Peyer's patch (tissue), 4 donors: ENCODE measurements around the gene ZNF283. TPM values are rescaled to one million over a fixed set of nuclear protein-coding genes. Genes with fewer than 3 reads are reported as not detected.

Source experiments
- DNase-seq, 3 donors: peaks; one replicate each; pipeline ENCODE4 v3.0.0-alpha.2; 2017 to 2019
- H3K27ac ChIP-seq, 4 donors: fragments of 200-600 bp; sonication (generic); one replicate each; pipeline ENCODE4 v1.5.1; 2016 to 2019
- H3K27me3 ChIP-seq, 2 donors: fragments of 200-600 bp; sonication (generic); one replicate each; pipeline ENCODE4 v1.5.1; 2019
- H3K36me3 ChIP-seq, 3 donors: fragments of 200-600 bp; sonication (generic); one replicate each; pipeline ENCODE4 v1.5.1; 2016 to 2019
- H3K4me1 ChIP-seq, 4 donors: fragments of 200-600 bp; sonication (generic); one replicate each; pipeline ENCODE4 v1.5.1; 2016 to 2019
- H3K4me3 ChIP-seq, 4 donors: fragments of 200-600 bp; sonication (generic); 1 replicate in 3 of 4; 2 replicates in 1 of 4; pipeline ENCODE4 v1.5.1; 2016 to 2019; ENCODE audit warnings: mild to moderate bottlenecking in 1 of 4
- H3K9me3 ChIP-seq, 4 donors: fragments of 200-600 bp; sonication (generic); one replicate each; pipeline ENCODE4 v1.5.1; 2016 to 2019; ENCODE audit warnings: mild to moderate bottlenecking in 1 of 4
- CTCF ChIP-seq, 6 experiments: fragments of 450-650 bp in 4 of 6; fragments of 200-600 bp in 2 of 6; sonication (generic) in 1 of 6; IDR thresholded peaks; one replicate each; pipeline ENCODE4 v1.5.1; 2017 to 2019; ENCODE audit warnings: antibody characterized with exemption in 6 of 6, mild to moderate bottlenecking in 3 of 6, moderate library complexity in 1 of 6
- POLR2A ChIP-seq, 2 donors: fragments of 450-650 bp; IDR thresholded peaks; one replicate each; pipeline ENCODE4 v1.5.1; 2017; ENCODE audit warnings: antibody characterized with exemption in 2 of 2, mild to moderate bottlenecking in 2 of 2, moderate library complexity in 2 of 2
- total RNA-seq, 4 donors: library from RNA; depleted of rRNA; stranded (reverse); fragments of >200 nt; gene quantifications; one replicate each; pipeline ENCODE4 v1.1.0, GENCODE V29; 2016

Gene ZNF283
- total RNA-seq, 4 donors from 2014 or later = 5.4 to 22.1 (median 11.8) TPM

GRCh38 chr19:43781630-43782310, 45.4 kb upstream of the ZNF283 start:
- H3K27ac ChIP-seq = peak overlapping the region in 3 of 4 donors; percentile 78 to 93 (median 82)
- peaks cover 4 to 61% (median 19%) of the 10 kb centered on the region in 4 donors for H3K4me1 ChIP-seq
- H3K36me3 ChIP-seq = no peaks in the 10 kb centered on the region
- no peaks in the 10 kb centered on the region for H3K27me3 ChIP-seq
- H3K9me3 ChIP-seq = no peaks in the 10 kb centered on the region
- TF ChIP-seq POLR2A (IDR thresholded peaks at IDR 0.05) (no peak), CTCF (IDR thresholded peaks at IDR 0.05) (no peak)
- DNase-seq = peak in 1 of 3 donors; percentile 19
- H3K4me3 ChIP-seq = peak overlapping the region in 2 of 4 donors; percentile 47 to 56

DNA sequence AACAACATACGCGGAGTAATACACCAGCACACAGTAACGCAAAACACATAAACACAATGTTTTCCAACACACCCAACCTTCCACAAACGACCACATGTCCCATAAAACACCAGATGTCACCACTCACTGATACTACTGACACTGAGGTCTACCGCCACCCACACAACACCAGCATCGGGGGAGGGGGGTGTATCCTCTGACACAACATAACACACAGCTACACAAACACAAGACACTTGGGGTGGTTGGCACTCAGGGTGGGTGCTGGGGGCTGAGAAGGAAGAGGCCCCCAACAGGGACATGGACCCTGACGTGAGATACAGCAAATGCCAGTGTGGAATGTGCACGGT, 44.8 kb upstream of the ZNF283 start:
- DNase-seq = no peak
- Histone ChIP-seq H3K27ac (peak overlapping the region in 3 of 4 donors; percentile 78 to 93 (median 82)), H3K4me1 (peaks cover 4 to 61% (median 19%) of the 10 kb centered on the region in 4 donors), H3K36me3 (no peaks in the 10 kb centered on the region), H3K9me3 (no peaks in the 10 kb centered on the region), H3K27me3 (no peaks in the 10 kb centered on the region), H3K4me3 (peak overlapping the region in 2 of 4 donors; percentile 16 to 56)
- TF ChIP-seq CTCF (IDR thresholded peaks at IDR 0.05) (no peak), POLR2A (IDR thresholded peaks at IDR 0.05) (no peak)

DNA sequence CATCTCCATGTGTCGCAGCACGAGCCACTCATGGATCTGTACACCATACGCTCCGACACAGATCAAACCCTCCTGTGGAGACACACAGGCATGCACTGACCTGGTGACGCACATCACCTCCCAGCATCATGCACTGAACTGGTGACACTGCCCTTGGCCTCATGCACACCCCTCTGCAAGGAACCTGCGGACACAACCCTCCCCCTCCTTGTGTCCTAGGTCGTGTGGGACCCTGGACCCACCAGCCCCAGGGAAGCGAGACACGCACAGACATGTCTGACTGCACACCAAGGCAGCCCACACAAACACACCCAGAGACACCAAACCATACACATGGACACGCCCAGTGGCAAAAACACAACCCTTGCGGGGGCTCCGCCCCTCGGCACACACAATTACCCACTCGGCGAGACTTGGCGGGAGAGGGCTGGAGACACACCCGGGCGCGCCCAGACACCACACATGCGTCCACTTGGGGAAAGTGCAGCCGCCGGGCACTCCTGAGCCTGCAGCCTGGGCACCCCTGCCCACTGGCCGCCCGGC, 44.4 kb upstream of the ZNF283 start:
- peak overlapping the region in 2 of 4 donors; percentile 16 to 56 for H3K4me3 ChIP-seq
- H3K4me1 ChIP-seq = peaks cover 4 to 56% (median 15%) of the 10 kb centered on the region in 4 donors
- H3K27me3 ChIP-seq = no peaks in the 10 kb centered on the region
- peak overlapping the region in 3 of 4 donors; percentile 29 to 93 (median 78) for H3K27ac ChIP-seq
- H3K9me3 ChIP-seq = no peaks in the 10 kb centered on the region
- peak; percentile 80 to 87 (median 86) for DNase-seq
- TF ChIP-seq POLR2A (IDR thresholded peaks at IDR 0.05) (peak in 1 of 2 donors; percentile 4), CTCF (IDR thresholded peaks at IDR 0.05) (no peak)
- no peaks in the 10 kb centered on the region for H3K36me3 ChIP-seq

DNA sequence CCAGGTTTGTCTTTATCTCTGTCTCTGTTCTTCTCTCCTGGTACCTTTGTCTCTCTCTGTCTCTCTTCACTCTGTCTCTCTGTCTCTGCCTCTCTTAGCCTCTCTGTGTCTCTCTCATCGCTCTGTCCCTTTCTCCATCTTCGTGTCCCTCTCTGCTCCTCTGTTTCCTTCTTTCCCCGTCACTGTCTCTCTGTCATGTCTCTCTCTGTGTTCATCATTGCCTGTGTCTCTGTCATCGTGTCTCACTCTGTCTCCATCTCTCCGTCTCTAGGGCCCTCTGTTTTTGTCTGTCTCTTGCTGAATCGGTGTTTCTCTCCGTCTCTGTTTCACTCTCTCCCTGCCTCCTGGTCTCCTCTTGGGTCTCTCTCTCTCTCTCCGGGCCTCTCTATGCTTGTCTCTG, 43.5 kb upstream of the ZNF283 start:
- TF ChIP-seq POLR2A (IDR thresholded peaks at IDR 0.05) = no peak
- no peak for TF ChIP-seq CTCF (IDR thresholded peaks at IDR 0.05)
- Histone ChIP-seq H3K27me3 (no peaks in the 10 kb centered on the region), H3K27ac (peak overlapping the region in 2 of 4 donors; percentile 78 to 93), H3K4me3 (no peak overlapping the region), H3K4me1 (peaks cover 4 to 48% (median 13%) of the 10 kb centered on the region in 4 donors), H3K9me3 (no peaks in the 10 kb centered on the region), H3K36me3 (no peaks in the 10 kb centered on the region)
- no peak for DNase-seq

DNA sequence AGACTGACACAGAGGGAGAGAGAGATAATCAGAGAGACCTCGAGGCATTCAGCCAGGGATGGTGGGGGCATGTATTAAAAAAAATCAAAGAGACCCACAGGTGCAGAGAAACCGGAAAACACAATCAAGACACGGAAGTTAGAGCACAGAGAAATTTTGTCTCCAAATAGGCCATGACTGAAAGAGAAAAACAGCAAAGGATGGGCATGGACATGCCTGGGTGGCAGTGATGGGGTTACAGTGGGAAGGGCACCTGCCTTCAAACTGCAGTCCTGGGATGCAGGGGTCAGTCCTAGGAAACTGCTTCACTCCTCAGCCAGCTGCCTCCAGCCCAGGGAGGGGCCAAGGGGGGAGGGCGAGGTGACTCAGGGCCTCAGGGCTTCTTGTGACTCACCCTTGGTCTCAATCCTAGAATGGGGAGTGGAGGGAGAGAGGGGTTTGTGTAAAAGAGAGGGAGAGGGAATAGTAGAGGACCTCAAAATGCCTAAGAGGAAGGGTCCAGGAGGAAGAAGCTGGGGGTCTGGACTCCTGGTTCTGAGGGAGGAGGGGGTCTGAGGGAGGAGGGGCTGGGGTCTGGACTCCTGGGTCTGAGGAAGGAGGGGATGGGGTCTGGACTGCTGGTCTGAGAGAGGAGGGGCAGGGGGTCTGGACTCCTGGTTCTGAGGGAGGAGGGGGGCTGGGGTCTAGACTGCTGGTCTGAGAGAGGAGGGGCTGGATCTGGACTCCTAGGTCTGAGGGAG, 42.7 kb upstream of the ZNF283 start:
- Histone ChIP-seq H3K9me3 (no peaks in the 10 kb centered on the region), H3K4me3 (no peak overlapping the region), H3K36me3 (no peaks in the 10 kb centered on the region), H3K27ac (peak overlapping the region; percentile 28 to 93 (median 56)), H3K27me3 (no peaks in the 10 kb centered on the region), H3K4me1 (peaks cover 2 to 40% (median 13%) of the 10 kb centered on the region in 4 donors)
- DNase-seq = peak in 2 of 3 donors; percentile 61 to 82
- TF ChIP-seq CTCF (IDR thresholded peaks at IDR 0.05) = no peak
- TF ChIP-seq POLR2A (IDR thresholded peaks at IDR 0.05) = no peak
